GM23338 (cell line): ENCODE data around the gene ADAMTSL2.

Experiments used
- CREB1 ChIP-seq: fragments of 250-450 bp; sonication (Bioruptor Pico); IDR thresholded peaks from 2 replicates; pipeline ENCODE4 v1.5.0; 2020; ENCODE audit warnings: low read depth, mild to moderate bottlenecking, moderate library complexity
- EZH2 ChIP-seq: fragments of 200-600 bp; sonication (generic); IDR thresholded peaks from one replicate; pipeline ENCODE4 v1.8.0; 2017; ENCODE audit warnings: antibody characterized with exemption, mild to moderate bottlenecking, low read depth; ENCODE audit not compliant: unreplicated experiment
- EZH2phosphoT487 ChIP-seq: fragments of 200-600 bp; sonication (generic); IDR thresholded peaks from one replicate; pipeline ENCODE4 v1.8.1; 2018; ENCODE audit warnings: antibody characterized with exemption; ENCODE audit not compliant: unreplicated experiment
- JUNB ChIP-seq: IDR thresholded peaks from one replicate; pipeline ENCODE4 v1.6.1; 2016; ENCODE audit warnings: antibody characterized with exemption; ENCODE audit not compliant: unreplicated experiment
- POLR2AphosphoS5 ChIP-seq: IDR thresholded peaks from 2 replicates; pipeline ENCODE4 v1.6.1; 2016; ENCODE audit warnings: antibody characterized with exemption, low read depth
- ZNF114 ChIP-seq: fragments of 250-450 bp; sonication (Bioruptor Pico); IDR thresholded peaks from 2 replicates; pipeline ENCODE4 v1.5.0; 2020; ENCODE audit warnings: mild to moderate bottlenecking, moderate library complexity
- TF ChIP-seq, protein P1 (sequence below), 2 experiments: fragments of 200-600 bp in 1 of 2; sonication (generic) in 1 of 2; conservative IDR thresholded peaks; 2 replicates each; pipeline versions ENCODE4 v1.5.1 to v1.6.1; 2016 to 2017; ENCODE audit warnings: antibody characterized with exemption in 2 of 2, low read depth in 2 of 2, mild to moderate bottlenecking in 2 of 2, moderate library complexity in 1 of 2
- TF ChIP-seq, protein P2 (sequence below): fragments of 250-450 bp; sonication (Bioruptor Pico); IDR thresholded peaks from 2 replicates; pipeline ENCODE4 v1.5.0; 2020; ENCODE audit warnings: mild to moderate bottlenecking, moderate library complexity
- TF ChIP-seq, protein P3 (sequence below): IDR thresholded peaks from one replicate; pipeline ENCODE4 v1.6.1; 2018; ENCODE audit warnings: antibody characterized with exemption; ENCODE audit not compliant: unreplicated experiment

DNA sequence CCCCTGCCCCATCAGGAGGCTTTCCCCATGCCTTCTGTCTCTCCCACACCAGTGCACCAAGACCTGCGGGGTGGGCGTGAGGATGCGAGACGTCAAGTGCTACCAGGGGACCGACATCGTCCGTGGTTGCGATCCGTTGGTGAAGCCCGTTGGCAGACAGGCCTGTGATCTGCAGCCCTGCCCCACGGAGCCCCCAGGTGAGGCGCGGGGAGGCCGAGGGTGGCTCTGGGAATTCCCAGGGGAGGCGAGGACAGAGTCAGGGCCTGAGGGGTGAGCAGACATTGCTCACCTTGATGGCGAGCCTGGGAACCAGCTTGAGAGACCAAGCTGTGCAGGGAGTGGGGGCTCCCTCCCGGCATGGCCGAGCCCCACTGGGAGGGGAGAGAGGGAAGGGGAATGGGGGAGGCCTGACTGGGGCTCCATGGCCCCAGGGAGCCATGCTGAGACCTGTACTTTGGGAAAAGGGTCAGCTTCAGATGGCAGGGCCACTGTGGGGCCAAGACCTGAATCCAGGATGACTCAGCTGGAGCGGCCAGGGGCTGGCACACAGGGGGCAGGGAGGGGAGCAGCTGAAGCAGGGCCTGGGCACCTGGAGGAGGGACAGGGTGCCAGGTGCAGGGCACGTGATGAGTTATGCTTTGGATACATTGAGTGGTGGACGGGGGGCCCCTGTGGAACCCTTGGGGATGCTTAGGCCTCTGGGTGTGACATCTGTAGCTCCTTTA, 39.4 kb downstream of the ADAMTSL2 start:
- TF ChIP-seq, protein P1, sequence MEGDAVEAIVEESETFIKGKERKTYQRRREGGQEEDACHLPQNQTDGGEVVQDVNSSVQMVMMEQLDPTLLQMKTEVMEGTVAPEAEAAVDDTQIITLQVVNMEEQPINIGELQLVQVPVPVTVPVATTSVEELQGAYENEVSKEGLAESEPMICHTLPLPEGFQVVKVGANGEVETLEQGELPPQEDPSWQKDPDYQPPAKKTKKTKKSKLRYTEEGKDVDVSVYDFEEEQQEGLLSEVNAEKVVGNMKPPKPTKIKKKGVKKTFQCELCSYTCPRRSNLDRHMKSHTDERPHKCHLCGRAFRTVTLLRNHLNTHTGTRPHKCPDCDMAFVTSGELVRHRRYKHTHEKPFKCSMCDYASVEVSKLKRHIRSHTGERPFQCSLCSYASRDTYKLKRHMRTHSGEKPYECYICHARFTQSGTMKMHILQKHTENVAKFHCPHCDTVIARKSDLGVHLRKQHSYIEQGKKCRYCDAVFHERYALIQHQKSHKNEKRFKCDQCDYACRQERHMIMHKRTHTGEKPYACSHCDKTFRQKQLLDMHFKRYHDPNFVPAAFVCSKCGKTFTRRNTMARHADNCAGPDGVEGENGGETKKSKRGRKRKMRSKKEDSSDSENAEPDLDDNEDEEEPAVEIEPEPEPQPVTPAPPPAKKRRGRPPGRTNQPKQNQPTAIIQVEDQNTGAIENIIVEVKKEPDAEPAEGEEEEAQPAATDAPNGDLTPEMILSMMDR (conservative IDR thresholded peaks at IDR 0.05; ENCODE audit: low read depth in 2 of 2) = no peak
- TF ChIP-seq, protein P2, sequence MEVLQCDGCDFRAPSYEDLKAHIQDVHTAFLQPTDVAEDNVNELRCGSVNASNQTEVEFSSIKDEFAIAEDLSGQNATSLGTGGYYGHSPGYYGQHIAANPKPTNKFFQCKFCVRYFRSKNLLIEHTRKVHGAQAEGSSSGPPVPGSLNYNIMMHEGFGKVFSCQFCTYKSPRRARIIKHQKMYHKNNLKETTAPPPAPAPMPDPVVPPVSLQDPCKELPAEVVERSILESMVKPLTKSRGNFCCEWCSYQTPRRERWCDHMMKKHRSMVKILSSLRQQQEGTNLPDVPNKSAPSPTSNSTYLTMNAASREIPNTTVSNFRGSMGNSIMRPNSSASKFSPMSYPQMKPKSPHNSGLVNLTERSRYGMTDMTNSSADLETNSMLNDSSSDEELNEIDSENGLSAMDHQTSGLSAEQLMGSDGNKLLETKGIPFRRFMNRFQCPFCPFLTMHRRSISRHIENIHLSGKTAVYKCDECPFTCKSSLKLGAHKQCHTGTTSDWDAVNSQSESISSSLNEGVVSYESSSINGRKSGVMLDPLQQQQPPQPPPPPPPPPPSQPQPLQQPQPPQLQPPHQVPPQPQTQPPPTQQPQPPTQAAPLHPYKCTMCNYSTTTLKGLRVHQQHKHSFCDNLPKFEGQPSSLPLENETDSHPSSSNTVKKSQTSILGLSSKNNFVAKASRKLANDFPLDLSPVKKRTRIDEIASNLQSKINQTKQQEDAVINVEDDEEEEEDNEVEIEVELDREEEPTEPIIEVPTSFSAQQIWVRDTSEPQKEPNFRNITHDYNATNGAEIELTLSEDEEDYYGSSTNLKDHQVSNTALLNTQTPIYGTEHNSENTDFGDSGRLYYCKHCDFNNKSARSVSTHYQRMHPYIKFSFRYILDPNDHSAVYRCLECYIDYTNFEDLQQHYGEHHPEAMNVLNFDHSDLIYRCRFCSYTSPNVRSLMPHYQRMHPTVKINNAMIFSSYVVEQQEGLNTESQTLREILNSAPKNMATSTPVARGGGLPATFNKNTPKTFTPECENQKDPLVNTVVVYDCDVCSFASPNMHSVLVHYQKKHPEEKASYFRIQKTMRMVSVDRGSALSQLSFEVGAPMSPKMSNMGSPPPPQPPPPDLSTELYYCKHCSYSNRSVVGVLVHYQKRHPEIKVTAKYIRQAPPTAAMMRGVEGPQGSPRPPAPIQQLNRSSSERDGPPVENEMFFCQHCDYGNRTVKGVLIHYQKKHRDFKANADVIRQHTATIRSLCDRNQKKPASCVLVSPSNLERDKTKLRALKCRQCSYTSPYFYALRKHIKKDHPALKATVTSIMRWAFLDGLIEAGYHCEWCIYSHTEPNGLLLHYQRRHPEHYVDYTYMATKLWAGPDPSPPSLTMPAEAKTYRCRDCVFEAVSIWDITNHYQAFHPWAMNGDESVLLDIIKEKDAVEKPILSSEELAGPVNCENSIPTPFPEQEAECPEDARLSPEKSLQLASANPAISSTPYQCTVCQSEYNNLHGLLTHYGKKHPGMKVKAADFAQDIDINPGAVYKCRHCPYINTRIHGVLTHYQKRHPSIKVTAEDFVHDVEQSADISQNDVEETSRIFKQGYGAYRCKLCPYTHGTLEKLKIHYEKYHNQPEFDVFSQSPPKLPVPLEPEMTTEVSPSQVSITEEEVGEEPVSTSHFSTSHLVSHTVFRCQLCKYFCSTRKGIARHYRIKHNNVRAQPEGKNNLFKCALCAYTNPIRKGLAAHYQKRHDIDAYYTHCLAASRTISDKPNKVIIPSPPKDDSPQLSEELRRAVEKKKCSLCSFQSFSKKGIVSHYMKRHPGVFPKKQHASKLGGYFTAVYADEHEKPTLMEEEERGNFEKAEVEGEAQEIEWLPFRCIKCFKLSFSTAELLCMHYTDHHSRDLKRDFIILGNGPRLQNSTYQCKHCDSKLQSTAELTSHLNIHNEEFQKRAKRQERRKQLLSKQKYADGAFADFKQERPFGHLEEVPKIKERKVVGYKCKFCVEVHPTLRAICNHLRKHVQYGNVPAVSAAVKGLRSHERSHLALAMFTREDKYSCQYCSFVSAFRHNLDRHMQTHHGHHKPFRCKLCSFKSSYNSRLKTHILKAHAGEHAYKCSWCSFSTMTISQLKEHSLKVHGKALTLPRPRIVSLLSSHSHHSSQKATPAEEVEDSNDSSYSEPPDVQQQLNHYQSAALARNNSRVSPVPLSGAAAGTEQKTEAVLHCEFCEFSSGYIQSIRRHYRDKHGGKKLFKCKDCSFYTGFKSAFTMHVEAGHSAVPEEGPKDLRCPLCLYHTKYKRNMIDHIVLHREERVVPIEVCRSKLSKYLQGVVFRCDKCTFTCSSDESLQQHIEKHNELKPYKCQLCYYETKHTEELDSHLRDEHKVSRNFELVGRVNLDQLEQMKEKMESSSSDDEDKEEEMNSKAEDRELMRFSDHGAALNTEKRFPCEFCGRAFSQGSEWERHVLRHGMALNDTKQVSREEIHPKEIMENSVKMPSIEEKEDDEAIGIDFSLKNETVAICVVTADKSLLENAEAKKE = no peak
- TF ChIP-seq EZH2 (no peak), ZNF114 (CRISPR knock-in tag) (no peak), EZH2phosphoT487 (no peak), POLR2AphosphoS5 (no peak), CREB1 (CRISPR knock-in tag) (no peak), JUNB (no peak)
- TF ChIP-seq, protein P3, sequence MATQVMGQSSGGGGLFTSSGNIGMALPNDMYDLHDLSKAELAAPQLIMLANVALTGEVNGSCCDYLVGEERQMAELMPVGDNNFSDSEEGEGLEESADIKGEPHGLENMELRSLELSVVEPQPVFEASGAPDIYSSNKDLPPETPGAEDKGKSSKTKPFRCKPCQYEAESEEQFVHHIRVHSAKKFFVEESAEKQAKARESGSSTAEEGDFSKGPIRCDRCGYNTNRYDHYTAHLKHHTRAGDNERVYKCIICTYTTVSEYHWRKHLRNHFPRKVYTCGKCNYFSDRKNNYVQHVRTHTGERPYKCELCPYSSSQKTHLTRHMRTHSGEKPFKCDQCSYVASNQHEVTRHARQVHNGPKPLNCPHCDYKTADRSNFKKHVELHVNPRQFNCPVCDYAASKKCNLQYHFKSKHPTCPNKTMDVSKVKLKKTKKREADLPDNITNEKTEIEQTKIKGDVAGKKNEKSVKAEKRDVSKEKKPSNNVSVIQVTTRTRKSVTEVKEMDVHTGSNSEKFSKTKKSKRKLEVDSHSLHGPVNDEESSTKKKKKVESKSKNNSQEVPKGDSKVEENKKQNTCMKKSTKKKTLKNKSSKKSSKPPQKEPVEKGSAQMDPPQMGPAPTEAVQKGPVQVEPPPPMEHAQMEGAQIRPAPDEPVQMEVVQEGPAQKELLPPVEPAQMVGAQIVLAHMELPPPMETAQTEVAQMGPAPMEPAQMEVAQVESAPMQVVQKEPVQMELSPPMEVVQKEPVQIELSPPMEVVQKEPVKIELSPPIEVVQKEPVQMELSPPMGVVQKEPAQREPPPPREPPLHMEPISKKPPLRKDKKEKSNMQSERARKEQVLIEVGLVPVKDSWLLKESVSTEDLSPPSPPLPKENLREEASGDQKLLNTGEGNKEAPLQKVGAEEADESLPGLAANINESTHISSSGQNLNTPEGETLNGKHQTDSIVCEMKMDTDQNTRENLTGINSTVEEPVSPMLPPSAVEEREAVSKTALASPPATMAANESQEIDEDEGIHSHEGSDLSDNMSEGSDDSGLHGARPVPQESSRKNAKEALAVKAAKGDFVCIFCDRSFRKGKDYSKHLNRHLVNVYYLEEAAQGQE = no peak
